Heart left ventricle (tissue), 16 donors: ENCODE data around the gene MPP3. TPM values are rescaled to one million over a fixed set of nuclear protein-coding genes. Genes with fewer than 3 reads are reported as not detected.

ENCODE experiments used
- ATAC-seq, 4 donors: fragments of 200-7000 bp; cut with Tn5 transposase; one replicate each; pipeline ENCODE4 v1.9.1; 2020 to 2022; ENCODE audit warnings: moderate library complexity in 4 of 4, mild to moderate bottlenecking in 3 of 4, moderate number of reproducible peaks in 1 of 4
- DNase-seq, 5 donors: peaks; one replicate each; pipeline ENCODE4 v3.0.0-alpha.2; 2020
- H3K27ac ChIP-seq, 12 donors: fragments of 200-600 bp; sonication (generic) in 4 of 12; one replicate each; pipeline versions ENCODE4 v1.5.0 to v1.8.0; 2016 to 2022; ENCODE audit warnings: mild to moderate bottlenecking in 2 of 12
- H3K27me3 ChIP-seq, 9 donors: fragments of 200-600 bp; sonication (generic) in 2 of 9; one replicate each; pipeline versions ENCODE4 v1.5.1 to v1.8.0; 2016 to 2022; ENCODE audit warnings: mild to moderate bottlenecking in 3 of 9
- H3K36me3 ChIP-seq, 9 donors: fragments of 200-600 bp; sonication (generic) in 2 of 9; one replicate each; pipeline versions ENCODE4 v1.5.0 to v1.8.0; 2018 to 2022; ENCODE audit warnings: mild to moderate bottlenecking in 2 of 9
- H3K4me1 ChIP-seq, 12 donors: fragments of 200-600 bp; sonication (generic) in 4 of 12; one replicate each; pipeline versions ENCODE4 v1.5.0 to v1.8.0; 2016 to 2022; ENCODE audit warnings: mild to moderate bottlenecking in 3 of 12
- H3K4me3 ChIP-seq, 12 donors: fragments of 200-600 bp; sonication (generic) in 4 of 12; one replicate each; pipeline versions ENCODE4 v1.5.0 to v1.8.0; 2017 to 2022; ENCODE audit warnings: mild to moderate bottlenecking in 9 of 12, moderate library complexity in 4 of 12
- H3K9me3 ChIP-seq, 12 donors: fragments of 200-600 bp; sonication (generic) in 4 of 12; one replicate each; pipeline versions ENCODE4 v1.5.0 to v1.8.0; 2016 to 2022; ENCODE audit warnings: mild to moderate bottlenecking in 1 of 12
- CTCF ChIP-seq, 12 donors: fragments of 200-600 bp; sonication (generic) in 4 of 12; IDR thresholded peaks; one replicate each; pipeline versions ENCODE4 v1.5.0 to v1.8.0; 2018 to 2022; ENCODE audit warnings: antibody characterized with exemption in 12 of 12, mild to moderate bottlenecking in 5 of 12
- POLR2A ChIP-seq, 2 donors: fragments of 450-650 bp; IDR thresholded peaks; one replicate each; pipeline ENCODE4 v1.6.1; 2017; ENCODE audit warnings: antibody characterized with exemption in 2 of 2, mild to moderate bottlenecking in 2 of 2, moderate library complexity in 2 of 2
- WGBS, 4 donors: extraction: QIAGEN DNeasy Blood & Tissue Kit in 2 of 4; methylation state at CpG; one replicate each; pipeline versions ENCODE4 v1.1.5 to v1.1.7; 2013 to 2018; 5-methylcytosine and 5-hydroxymethylcytosine counted together
- intact Hi-C, 10 donors: fragments of 100-400 bp; cut with DNase I; formaldehyde crosslinking; loops; one replicate each; pipeline versions ENCODE4 v1.11.1 to v1.14.2; 2022
- polyA plus RNA-seq, 2 donors: library from polyadenylated mRNA; stranded (reverse); fragments of 200-250 nt; gene quantifications; one replicate each; pipeline ENCODE4 v1.2.3, GENCODE V29; 2013
- total RNA-seq, 9 donors: library from RNA; depleted of rRNA in 2 of 9; stranded (reverse); fragments of >200 nt in 2 of 9; fragmentation: NEBNext Ultra II Directional in 3 of 9; extraction: Animal tissue kit (Norgen Biotek cat#: 25700) in 3 of 9; gene quantifications; one replicate each; pipeline versions ENCODE4 v1.1.0 to v1.2.4, GENCODE V29; 2016 to 2023
- donor health status: ischemic (EF 13 %, LVEDD 7.1; RV severe dilation, severe dysfunction).
- donor health status: healthy with polysubstance abuse.
- donor health status: DM: no; HTN: yes; CAD: no.
- donor health status: DM: no; HTN: no; CAD: no.
- donor health status: ischemic (EF 25% LVEDD 6.9; RV normal size, moderate dysfunction).
- donor health status: ischemic (EF 25% LVEDD 5.7; RV mildly dilated, moderate dysfunction).
- donor health status: healthy.
- donor health status: DM: yes; HTN: yes; CAD: no.
- donor health status: ischemic (EF 35%, LVEDD 5.7; RV mildly dilated, moderate dysfunction).
- donor health status: nonischemic (EF 11% LVEDD 7.7; RV severe dilation, severe dysfunction).
- donor health status: DM: yes; HTN: yes; CAD: no.
- donor health status: PGD.
- donor health status: ischemic (EF 29% LVEDD 5.4; RV normal size, mild dysfunction).
- donor health status: nonischemic (EF 23%, LVEDD 6.1; RV moderate dilation, normal function).

Gene MPP3
- total and polyA plus RNA-seq, 11 donors = 13.8 to 70.2 (median 27.5) TPM

GRCh38 chr17:43772877-43773648 is 59.9 kb downstream of the MPP3 start:
- TF ChIP-seq CTCF (IDR thresholded peaks at IDR 0.05) = no peak
- peak in 2 of 5 donors; percentile 39 to 46 for DNase-seq
- peaks cover 9 to 92% (median 50%) of the 10 kb centered on the region in 12 donors for H3K4me1 ChIP-seq
- no peaks in the 10 kb centered on the region for H3K9me3 ChIP-seq
- no peaks in the 10 kb centered on the region for H3K27me3 ChIP-seq
- 64 to 77% (median 70%) methylated on average over 10 of the region's 10 CpGs for WGBS, 4 donors
- no peak overlapping the region for H3K4me3 ChIP-seq
- peak overlapping the region in 7 of 12 donors; percentile 18 to 99 (median 31) for H3K27ac ChIP-seq
- peaks cover 0 to 95% (median 77%) of the 10 kb centered on the region in 9 donors for H3K36me3 ChIP-seq
- intact Hi-C loops = no loop called here
- peak in 1 of 4 donors; percentile 1 for ATAC-seq

GRCh38 chr17:43771463-43771862 is 61.5 kb downstream of the MPP3 start:
- Histone ChIP-seq H3K9me3 (no peaks in the 10 kb centered on the region), H3K27me3 (no peaks in the 10 kb centered on the region), H3K27ac (peak overlapping the region in 1 of 12 donors; percentile 99), H3K4me3 (no peak overlapping the region), H3K36me3 (peaks cover 0 to 95% (median 82%) of the 10 kb centered on the region in 9 donors), H3K4me1 (peaks cover 0 to 92% (median 46%) of the 10 kb centered on the region in 12 donors)
- DNase-seq (no peak), ATAC-seq (no peak)
- TF ChIP-seq POLR2A (IDR thresholded peaks at IDR 0.05) = no peak
- no peak for TF ChIP-seq CTCF (IDR thresholded peaks at IDR 0.05)
- 93 to 95% (median 93%) methylated on average over 9 of the region's 9 CpGs for WGBS, 4 donors
- intact Hi-C loops = no loop called here

- Histone ChIP-seq H3K9me3 (no peaks in the 10 kb centered on the region), H3K36me3 (peaks cover 0 to 98% (median 84%) of the 10 kb centered on the region in 9 donors), H3K27ac (no peak overlapping the region), H3K4me3 (no peak overlapping the region), H3K27me3 (no peaks in the 10 kb centered on the region), H3K4me1 (peaks cover 0 to 91% (median 41%) of the 10 kb centered on the region in 12 donors)
- ATAC-seq (no peak), DNase-seq (no peak)
- no peak for TF ChIP-seq POLR2A (IDR thresholded peaks at IDR 0.05)
- TF ChIP-seq CTCF (IDR thresholded peaks at IDR 0.05) = no peak
- intact Hi-C loops = no loop called here
- 65 to 91% (median 77%) methylated on average over 2 of the region's 2 CpGs for WGBS, 4 donors
Observed at GRCh38 chr17:43770957-43771356, 62.0 kb downstream of the MPP3 start.

- no peak for TF ChIP-seq CTCF (IDR thresholded peaks at IDR 0.05)
- no peak for TF ChIP-seq POLR2A (IDR thresholded peaks at IDR 0.05)
- Histone ChIP-seq H3K27ac (peak overlapping the region in 7 of 12 donors; percentile 10 to 81 (median 43)), H3K4me1 (peaks cover 0 to 90% (median 33%) of the 10 kb centered on the region in 12 donors), H3K36me3 (peaks cover 0 to 96% (median 82%) of the 10 kb centered on the region in 9 donors), H3K4me3 (no peak overlapping the region), H3K27me3 (no peaks in the 10 kb centered on the region), H3K9me3 (no peaks in the 10 kb centered on the region)
- intact Hi-C loops = loop anchor here in 2 of 10 donors (10.0 kb wide), 1 partner anchor 195 kb away; no protein-coding TSS in a partner anchor
- ATAC-seq (peak in 3 of 4 donors; percentile 5 to 21 (median 19)), DNase-seq (peak in 1 of 5 donors; percentile 35)
- 76 to 84% (median 78%) methylated on average over 11 of the region's 11 CpGs for WGBS, 4 donors
Observed at GRCh38 chr17:43769859-43770258, 63.1 kb downstream of the MPP3 start.
